Psoas muscle (tissue), 8 donors: ENCODE measurements around the gene GID8. TPM values are rescaled to one million over a fixed set of nuclear protein-coding genes. Genes with fewer than 3 reads are reported as not detected.

ENCODE experiments used
- ATAC-seq, 4 donors: fragments of 200-7000 bp; cut with Tn5 transposase; one replicate each; pipeline ENCODE4 v1.9.1; 2020; ENCODE audit warnings: moderate library complexity in 3 of 4, mild to moderate bottlenecking in 2 of 4
- DNase-seq, 2 donors: peaks; one replicate each; pipeline ENCODE4 v3.0.0-alpha.2; 2020
- H3K27ac ChIP-seq: fragments of 200-600 bp; one replicate; pipeline ENCODE4 v1.8.0; 2022
- H3K27me3 ChIP-seq, 3 donors: fragments of 200-600 bp in 1 of 3; one replicate each; pipeline versions ENCODE4 v1.6.1 to v1.8.0; 2013 to 2022; ENCODE audit warnings: low read length in 2 of 3, mild to moderate bottlenecking in 2 of 3, moderate library complexity in 1 of 3; ENCODE audit not compliant: insufficient read depth in 3 of 3
- H3K36me3 ChIP-seq, 2 donors: fragments of 200-600 bp in 1 of 2; one replicate each; pipeline versions ENCODE4 v1.6.1 to v1.8.0; 2013 to 2022; ENCODE audit warnings: low read depth in 1 of 2, mild to moderate bottlenecking in 1 of 2, moderate library complexity in 1 of 2; ENCODE audit not compliant: insufficient read depth in 1 of 2
- H3K4me1 ChIP-seq: fragments of 200-600 bp; one replicate; pipeline ENCODE4 v1.8.0; 2022
- H3K4me3 ChIP-seq: fragments of 200-600 bp; one replicate; pipeline ENCODE4 v1.8.0; 2022; ENCODE audit warnings: mild to moderate bottlenecking
- H3K9me3 ChIP-seq: fragments of 200-600 bp; one replicate; pipeline ENCODE4 v1.8.0; 2022
- CTCF ChIP-seq: fragments of 200-600 bp; IDR thresholded peaks from one replicate; pipeline ENCODE4 v1.8.0; 2022; ENCODE audit warnings: antibody characterized with exemption
- WGBS, 3 donors: extraction: QIAGEN DNeasy Blood & Tissue Kit; methylation state at CpG; one replicate each; pipeline versions ENCODE4 v1.1.6 to v1.1.7; 2013; 5-methylcytosine and 5-hydroxymethylcytosine counted together
- intact Hi-C, 2 donors: fragments of 100-400 bp; cut with DNase I; formaldehyde crosslinking; loops; one replicate each; pipeline versions ENCODE4 v1.11.0 to v1.14.2; 2022
- polyA plus RNA-seq, 3 donors: library from polyadenylated mRNA; stranded (reverse); fragments of 200-250 nt; gene quantifications; one replicate each; pipeline ENCODE4 v1.2.3, GENCODE V29; 2013
- total RNA-seq, 4 donors: library from RNA; stranded (reverse); fragmentation: NEBNext Ultra II Directional in 2 of 4; extraction: Animal tissue kit (Norgen Biotek cat#: 25700) in 2 of 4; gene quantifications; one replicate each; pipeline versions ENCODE4 v1.2.1 to v1.2.4, GENCODE V29; 2021 to 2023
- donor health status: healthy with polysubstance abuse.
- donor health status: DM: no; HTN: no; CAD: no; lungs with moderate emphysema.
- donor health status: Bipolar disorder and iron deficiency.
- donor health status: healthy.
- donor health status: DM: yes; HTN: yes; CAD: no.
- donor health status: DM: no; HTN: no; CAD: no.
- donor health status: DM: no; HTN: no; CAD: no.
- donor health status: DM: yes; HTN: yes; CAD: no.

Gene GID8
- total and polyA plus RNA-seq, 7 donors, result 7.3 to 15.9 (median 14.2) TPM

GRCh38 chr20:62918147-62918546 lies 19.8 kb upstream of the GID8 start:
- Histone ChIP-seq H3K27ac (no peak overlapping the region), H3K36me3 (peaks cover 0 to 10% of the 10 kb centered on the region in 2 donors), H3K9me3 (no peaks in the 10 kb centered on the region), H3K27me3 (no peaks in the 10 kb centered on the region), H3K4me3 (no peak overlapping the region), H3K4me1 (peaks cover 91% of the 10 kb centered on the region)
- DNase-seq (no peak), ATAC-seq (no peak)
- intact Hi-C loops, result no loop called here
- TF ChIP-seq CTCF, result no peak
- 38 to 62% (median 46%) methylated on average over 3 of the region's 3 CpGs for WGBS, 3 donors

- DNase-seq (no peak), ATAC-seq (no peak)
- peaks cover 0 to 3% of the 10 kb centered on the region in 2 donors for H3K36me3 ChIP-seq
- H3K4me1 ChIP-seq, result peaks cover 94% of the 10 kb centered on the region
- H3K4me3 ChIP-seq, result no peak overlapping the region
- no peaks in the 10 kb centered on the region for H3K9me3 ChIP-seq
- WGBS, 3 donors, result 54 to 67% (median 56%) methylated on average over 6 of the region's 6 CpGs
- intact Hi-C loops, result no loop called here
- TF ChIP-seq CTCF, result no peak
- H3K27me3 ChIP-seq, result no peaks in the 10 kb centered on the region
- no peak overlapping the region for H3K27ac ChIP-seq
Measured at GRCh38 chr20:62918831-62919230, 19.1 kb upstream of the GID8 start.

- intact Hi-C loops, result no loop called here
- WGBS, 3 donors, result 64 to 74% (median 69%) methylated on average over 10 of the region's 10 CpGs
- no peak overlapping the region for H3K27ac ChIP-seq
Measured at GRCh38 chr20:62920039-62920645, 17.8 kb upstream of the GID8 start.

GRCh38 chr20:62921119-62921687 lies 16.7 kb upstream of the GID8 start:
- Histone ChIP-seq H3K9me3 (no peaks in the 10 kb centered on the region), H3K27ac (no peak overlapping the region), H3K4me1 (peaks cover 85% of the 10 kb centered on the region), H3K27me3 (no peaks in the 10 kb centered on the region), H3K36me3 (no peaks in the 10 kb centered on the region), H3K4me3 (no peak overlapping the region)
- TF ChIP-seq CTCF, result peak; percentile 47
- intact Hi-C loops, result no loop called here
- ATAC-seq, result peak; percentile 29 to 63 (median 52)
- DNase-seq, result peak in 1 of 2 donors; percentile 73
- WGBS, 3 donors, result 46 to 52% (median 49%) methylated on average over 8 of the region's 8 CpGs

More at GRCh38 chr20:62920039-62920645, 17.8 kb upstream of the GID8 start:
- no peak for TF ChIP-seq CTCF
- no peaks in the 10 kb centered on the region for H3K27me3 ChIP-seq
- DNase-seq, result no peak
- ATAC-seq, result no peak
- H3K4me1 ChIP-seq, result peaks cover 93% of the 10 kb centered on the region
- H3K36me3 ChIP-seq, result no peaks in the 10 kb centered on the region
- no peaks in the 10 kb centered on the region for H3K9me3 ChIP-seq
- H3K4me3 ChIP-seq, result no peak overlapping the region
